H1 (cell line): ENCODE data around the gene MAP3K13. TPM values are rescaled to one million over a fixed set of nuclear protein-coding genes. Genes with fewer than 3 reads are reported as not detected.

Source experiments
- CTCF ChIA-PET: fragments of 300-600 bp; sonication (Branson Sonifier 250); formaldehyde crosslinking; loops from one replicate; lab custom pipeline; 2021; ENCODE audit not compliant: partially characterized antibody; lab: Charles Lee
- POLR2A ChIA-PET: fragments of 300-600 bp; sonication (Branson Sonifier 250); formaldehyde crosslinking; loops from one replicate; lab custom pipeline; 2021; ENCODE audit warnings: inconsistent platforms; ENCODE audit not compliant: partially characterized antibody; lab: Charles Lee
- DNase-seq, 2 experiments: peaks; one replicate each; pipeline versions ENCODE4 v3.0.0 to v3.0.0-alpha.2; 2010 to 2022; ENCODE audit warnings: low spot score in 2 of 2, low read depth in 1 of 2, mixed read lengths in 1 of 2
- FAIRE-seq: peaks from 2 replicates; lab custom pipeline; 2011; peaks lifted over from hg19 to GRCh38; lab: Jason Lieb, UNC
- H2AFZ ChIP-seq: 2 replicates; pipeline ENCODE4 v1.8.1; 2012; ENCODE audit warnings: low read length, inconsistent platforms
- H2AK5ac ChIP-seq: 2 replicates; pipeline ENCODE4 v1.6.1; 2013; ENCODE audit warnings: low read depth, low read length
- H2BK120ac ChIP-seq: replicated peaks from 2 replicates; pipeline ENCODE3; 2013; ENCODE audit warnings: low read depth, low read length, inconsistent platforms
- H2BK12ac ChIP-seq: 2 replicates; pipeline ENCODE4 v1.6.1; 2013; ENCODE audit warnings: low read depth, low read length
- H2BK15ac ChIP-seq: 2 replicates; pipeline ENCODE4 v1.6.1; 2013; ENCODE audit warnings: low read length
- H2BK20ac ChIP-seq: 2 replicates; pipeline ENCODE4 v1.6.1; 2013; ENCODE audit warnings: low read length
- H2BK5ac ChIP-seq: 2 replicates; pipeline ENCODE4 v1.6.1; 2013; ENCODE audit warnings: low read depth, low read length
- H3K14ac ChIP-seq: 2 replicates; pipeline ENCODE4 v1.6.1; 2013; ENCODE audit warnings: inconsistent platforms; ENCODE audit not compliant: insufficient read length
- H3K18ac ChIP-seq: 2 replicates; pipeline ENCODE4 v1.6.1; 2013; ENCODE audit warnings: low read length; ENCODE audit errors: extremely low read depth
- H3K23ac ChIP-seq: 2 replicates; pipeline ENCODE4 v1.6.1; 2013; ENCODE audit warnings: inconsistent platforms; ENCODE audit not compliant: insufficient read length
- H3K23me2 ChIP-seq: 2 replicates; pipeline ENCODE4 v1.6.1; 2013; ENCODE audit warnings: low read depth, low read length
- H3K27ac ChIP-seq: 2 replicates; pipeline ENCODE4 v1.6.1; 2011; ENCODE audit warnings: low read depth, low read length, inconsistent platforms
- H3K27me3 ChIP-seq, 4 experiments: replicated peaks in 1 of 4; 1 replicate in 1 of 4; 2 replicates in 3 of 4; pipeline versions ENCODE4 v1.6.1 to v1.8.1; 2011 to 2013; ENCODE audit warnings: low read length in 3 of 4, mild to moderate bottlenecking in 3 of 4, inconsistent platforms in 2 of 4, mixed read lengths in 2 of 4, moderate library complexity in 1 of 4; ENCODE audit not compliant: control insufficient read depth in 3 of 4, insufficient read depth in 3 of 4; ENCODE audit errors: extremely low read depth in 1 of 4
- H3K36me3 ChIP-seq, 4 experiments: 2 replicates each; pipeline versions ENCODE4 v1.6.1 to v1.8.1; 2011 to 2013; ENCODE audit warnings: mild to moderate bottlenecking in 4 of 4, low read length in 3 of 4, moderate library complexity in 2 of 4, control low read depth in 1 of 4, inconsistent platforms in 1 of 4; ENCODE audit not compliant: insufficient read depth in 4 of 4, control insufficient read depth in 2 of 4
- H3K4ac ChIP-seq: replicated peaks from 2 replicates; pipeline ENCODE3; 2013; ENCODE audit warnings: low read length, low read depth, mixed read lengths, inconsistent platforms; ENCODE audit not compliant: insufficient read length
- H3K4me1 ChIP-seq, 4 experiments: replicated peaks in 1 of 4; 1 replicate in 1 of 4; 2 replicates in 3 of 4; pipeline versions ENCODE4 v1.6.1 to v1.8.1; 2011 to 2013; ENCODE audit warnings: low read length in 3 of 4, inconsistent platforms in 2 of 4, mixed read lengths in 1 of 4; ENCODE audit not compliant: insufficient read depth in 4 of 4, control insufficient read depth in 3 of 4
- H3K4me2 ChIP-seq, 2 experiments: 2 replicates each; pipeline versions ENCODE4 v1.6.1 to v1.8.1; 2011 to 2013; ENCODE audit warnings: low read depth in 2 of 2, low read length in 2 of 2, control low read depth in 1 of 2, inconsistent platforms in 1 of 2, mild to moderate bottlenecking in 1 of 2; ENCODE audit not compliant: insufficient read depth in 1 of 2
- H3K4me3 ChIP-seq, 4 experiments: fragments of 200-600, 300-600 bp in 1 of 4; sonication (generic), shearing (Covaris generic), sonication (Bioruptor Twin) in 1 of 4; 2 replicates each; pipeline versions ENCODE4 v1.5.1 to v1.8.1; 2011 to 2016; ENCODE audit warnings: low read length in 4 of 4, low read depth in 3 of 4, control low read depth in 2 of 4, inconsistent platforms in 2 of 4, mild to moderate bottlenecking in 2 of 4, mixed read lengths in 1 of 4, moderate library complexity in 1 of 4; ENCODE audit not compliant: insufficient read depth in 2 of 4; ENCODE audit errors: extremely low read depth in 1 of 4
- H3K56ac ChIP-seq: replicated peaks from 2 replicates; pipeline ENCODE3; 2013; ENCODE audit warnings: low read depth, mild to moderate bottlenecking, mixed read lengths, low read length, inconsistent platforms; ENCODE audit not compliant: insufficient read length
- H3K79me1 ChIP-seq: 2 replicates; pipeline ENCODE4 v1.6.1; 2013; ENCODE audit warnings: low read depth, low read length, control low read depth
- H3K79me2 ChIP-seq, 2 experiments: 2 replicates each; pipeline versions ENCODE4 v1.6.1 to v1.8.1; 2012 to 2013; ENCODE audit warnings: low read length in 2 of 2, mild to moderate bottlenecking in 2 of 2, inconsistent platforms in 1 of 2; ENCODE audit not compliant: insufficient read depth in 2 of 2, control insufficient read depth in 1 of 2
- H3K9ac ChIP-seq, 4 experiments: replicated peaks in 1 of 4; 1 replicate in 1 of 4; 2 replicates in 3 of 4; pipeline versions ENCODE4 v1.6.1 to v1.8.1; 2011 to 2013; ENCODE audit warnings: low read depth in 3 of 4, low read length in 3 of 4, control low read depth in 2 of 4, mild to moderate bottlenecking in 2 of 4, moderate library complexity in 2 of 4, inconsistent platforms in 1 of 4; ENCODE audit errors: extremely low read depth in 1 of 4
- H3K9me3 ChIP-seq, 2 experiments: 2 replicates each; pipeline versions ENCODE4 v1.6.1 to v1.8.1; 2012 to 2013; ENCODE audit warnings: mild to moderate bottlenecking in 2 of 2, moderate library complexity in 2 of 2, control low read depth in 1 of 2, inconsistent platforms in 1 of 2, low read depth in 1 of 2, low read length in 1 of 2, mixed read lengths in 1 of 2; ENCODE audit not compliant: insufficient read depth in 2 of 2
- H4K20me1 ChIP-seq, 2 experiments: replicated peaks in 1 of 2; 2 replicates each; pipeline versions ENCODE3 to v1.8.1; 2011 to 2013; ENCODE audit warnings: inconsistent platforms in 2 of 2, low read length in 2 of 2, mild to moderate bottlenecking in 1 of 2; ENCODE audit not compliant: insufficient read depth in 2 of 2, control insufficient read depth in 1 of 2
- H4K5ac ChIP-seq: 2 replicates; pipeline ENCODE4 v1.6.1; 2013; ENCODE audit warnings: low read length, low read depth, mixed read lengths, inconsistent platforms; ENCODE audit not compliant: insufficient read length
- H4K8ac ChIP-seq: 2 replicates; pipeline ENCODE4 v1.8.0; 2013; ENCODE audit warnings: mild to moderate bottlenecking, moderate library complexity, low read length, inconsistent platforms; ENCODE audit not compliant: insufficient read depth; ENCODE audit errors: extremely low read depth
- H4K91ac ChIP-seq: replicated peaks from 2 replicates; pipeline ENCODE3; 2013; ENCODE audit warnings: low read length, mixed read lengths, inconsistent platforms; ENCODE audit not compliant: insufficient read length
- CTBP2 ChIP-seq: IDR thresholded peaks from 2 replicates; pipeline ENCODE4 v1.7.0; 2011; ENCODE audit warnings: borderline replicate concordance, mild to moderate bottlenecking, moderate library complexity, mixed read lengths, low read length; ENCODE audit not compliant: insufficient read depth, insufficient read length
- EZH2 ChIP-seq: fragments of 200-600 bp; sonication (generic); IDR thresholded peaks from 2 replicates; pipeline ENCODE4 v1.7.1; 2012; ENCODE audit warnings: low read depth, mild to moderate bottlenecking, moderate library complexity, low read length, inconsistent platforms; ENCODE audit not compliant: severe bottlenecking
- GABPA ChIP-seq: IDR thresholded peaks from 2 replicates; pipeline ENCODE4 v1.6.1; 2011; ENCODE audit warnings: mild to moderate bottlenecking, low read length, moderate library complexity, borderline replicate concordance; ENCODE audit not compliant: insufficient read depth
- HDAC2 ChIP-seq, 2 experiments: fragments of 300-600 bp in 1 of 2; sonication (generic) in 1 of 2; IDR thresholded peaks; 2 replicates each; pipeline ENCODE4 v1.6.1; 2011 to 2012; ENCODE audit warnings: low read depth in 2 of 2, low read length in 2 of 2, mild to moderate bottlenecking in 2 of 2, moderate library complexity in 2 of 2, borderline replicate concordance in 1 of 2, inconsistent platforms in 1 of 2
- RXRA ChIP-seq: IDR thresholded peaks from 2 replicates; pipeline ENCODE4 v1.6.1; 2011; ENCODE audit warnings: low read depth, mild to moderate bottlenecking, low read length, moderate library complexity; ENCODE audit not compliant: insufficient read depth
- SAP30 ChIP-seq: fragments of 300-600 bp; sonication (generic); IDR thresholded peaks from 2 replicates; pipeline ENCODE4 v1.7.1; 2012; ENCODE audit warnings: low read length, moderate library complexity, mild to moderate bottlenecking, inconsistent platforms; ENCODE audit not compliant: insufficient read depth, insufficient replicate concordance
- SP1 ChIP-seq: IDR thresholded peaks from 2 replicates; pipeline ENCODE4 v1.6.1; 2011; ENCODE audit warnings: low read depth, low read length
- SP4 ChIP-seq: IDR thresholded peaks from 2 replicates; pipeline ENCODE4 v1.6.1; 2012; ENCODE audit warnings: low read length, inconsistent platforms
- TAF7 ChIP-seq: optimal IDR thresholded peaks from 2 replicates; pipeline ENCODE3; 2011; ENCODE audit warnings: low read depth, mild to moderate bottlenecking, inconsistent platforms, low read length, moderate library complexity, borderline replicate concordance
- TEAD4 ChIP-seq: IDR thresholded peaks from 2 replicates; pipeline ENCODE4 v1.6.1; 2012; ENCODE audit warnings: low read depth, low read length, inconsistent platforms, mixed read lengths
- whole genome bisulfite sequencing, 2 experiments: shearing (Covaris generic) in 1 of 2; methylation state at CpG; one replicate each; pipeline versions ENCODE4 v1.1.6 to v1.1.7; 2013 to 2015; ENCODE audit warnings: low lambda C conversion rate in 2 of 2, mixed read lengths in 2 of 2, inconsistent platforms in 1 of 2, low coverage in 1 of 2, missing lambda C conversion rate in 1 of 2; ENCODE audit not compliant: insufficient replicate concordance in 2 of 2, insufficient coverage in 1 of 2, insufficient read length in 1 of 2; ENCODE audit errors: extremely low coverage in 1 of 2, missing lambda C conversion rate in 1 of 2; 5-methylcytosine and 5-hydroxymethylcytosine counted together
- polyA plus RNA-seq, 7 experiments: library from polyadenylated mRNA; depleted of rRNA in 3 of 7; stranded (reverse) in 5 of 7; unstranded in 2 of 7; fragments of >200 nt in 5 of 7; fragments of 200-250 nt in 2 of 7; gene quantifications; 1 replicate in 5 of 7; 2 replicates in 1 of 7; 4 replicates in 1 of 7; pipeline versions ENCODE4 v1.2.1 to v1.2.3, GENCODE V29; 2011 to 2013; ENCODE audit warnings: missing spikeins in 2 of 7, mixed read lengths in 2 of 7
- total RNA-seq: library from RNA; stranded (reverse); fragmentation: NEBNext Ultra II Directional; extraction: Animal tissue kit (Norgen Biotek cat#: 25700); gene quantifications from 2 replicates; pipeline ENCODE4 v1.2.1, GENCODE V29; 2021
- TF ChIP-seq, protein P1 (sequence below): IDR thresholded peaks from 2 replicates; pipeline ENCODE4 v1.6.1; 2012; ENCODE audit warnings: low read length, inconsistent platforms

MAP3K13 gene
- total and polyA plus RNA-seq, 2 of the 8 experiments (the other 6 are each of a cell fraction or from before 2014, with no cell fraction given), result 6.8 to 17.9 TPM

DNA sequence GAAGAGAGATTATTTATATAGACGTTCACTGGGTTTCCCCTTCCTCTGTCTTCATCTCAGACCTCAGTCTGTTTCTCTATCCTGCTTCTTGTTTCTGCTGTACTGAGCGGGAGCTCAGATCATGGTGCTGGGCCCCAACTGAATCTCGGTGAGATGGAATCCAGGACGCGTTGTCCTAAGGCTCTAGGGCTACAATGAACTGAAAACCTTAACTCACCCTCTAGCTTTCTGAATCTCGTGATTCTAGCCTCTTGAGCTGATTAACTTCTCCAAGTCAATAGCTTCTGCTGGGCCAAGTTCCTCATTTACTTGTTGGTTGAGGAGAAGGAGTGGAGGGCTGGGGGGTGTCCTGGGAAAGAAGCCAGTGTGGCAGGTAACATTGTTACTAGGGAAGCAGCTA lies 32.7 kb upstream of the MAP3K13 start:
- H2BK20ac ChIP-seq, result no peak overlapping the region
- POLR2A ChIA-PET, result no interaction called here
- TF ChIP-seq SP4 (no peak), RXRA (no peak), HDAC2 (IDR thresholded peaks at IDR 0.05; ENCODE audit: borderline replicate concordance in 1 of 2, low read depth in 2 of 2, low read length in 2 of 2) (no peak), SAP30 (no peak), TAF7 (no peak), SP1 (no peak), EZH2 (no peak), TEAD4 (no peak), GABPA (no peak), CTBP2 (no peak)
- TF ChIP-seq, protein P1, sequence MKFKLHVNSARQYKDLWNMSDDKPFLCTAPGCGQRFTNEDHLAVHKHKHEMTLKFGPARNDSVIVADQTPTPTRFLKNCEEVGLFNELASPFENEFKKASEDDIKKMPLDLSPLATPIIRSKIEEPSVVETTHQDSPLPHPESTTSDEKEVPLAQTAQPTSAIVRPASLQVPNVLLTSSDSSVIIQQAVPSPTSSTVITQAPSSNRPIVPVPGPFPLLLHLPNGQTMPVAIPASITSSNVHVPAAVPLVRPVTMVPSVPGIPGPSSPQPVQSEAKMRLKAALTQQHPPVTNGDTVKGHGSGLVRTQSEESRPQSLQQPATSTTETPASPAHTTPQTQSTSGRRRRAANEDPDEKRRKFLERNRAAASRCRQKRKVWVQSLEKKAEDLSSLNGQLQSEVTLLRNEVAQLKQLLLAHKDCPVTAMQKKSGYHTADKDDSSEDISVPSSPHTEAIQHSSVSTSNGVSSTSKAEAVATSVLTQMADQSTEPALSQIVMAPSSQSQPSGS, result no peak

More for the DNA sequence above, 32.7 kb upstream of the MAP3K13 start:
- Histone ChIP-seq H3K18ac (no peak overlapping the region), H2AFZ (no peak overlapping the region), H4K5ac (no peak overlapping the region), H2AK5ac (no peak overlapping the region), H2BK15ac (no peak overlapping the region), H3K4me1 (no peaks in the 10 kb centered on the region), H2BK12ac (no peak overlapping the region), H3K4me3 (no peak overlapping the region), H3K23ac (no peak overlapping the region), H4K20me1 (no peaks in the 10 kb centered on the region), H3K4me2 (no peak overlapping the region), H3K9me3 (no peaks in the 10 kb centered on the region), H3K56ac (no peak overlapping the region), H3K27me3 (no peaks in the 10 kb centered on the region), H3K23me2 (no peaks in the 10 kb centered on the region), H3K79me1 (no peaks in the 10 kb centered on the region), H3K79me2 (no peaks in the 10 kb centered on the region), H3K36me3 (no peaks in the 10 kb centered on the region), H3K27ac (no peak overlapping the region), H4K91ac (no peak overlapping the region), H2BK5ac (no peak overlapping the region), H3K4ac (no peak overlapping the region), H3K14ac (no peak overlapping the region), H3K9ac (no peak overlapping the region), H2BK120ac (no peak overlapping the region), H4K8ac (no peak overlapping the region)
- DNase-seq (no peak), FAIRE-seq (no peak)
- WGBS, 2 experiments, result 81% methylated on average over 6 of the region's 6 CpGs; no CpG with 5 or more reads in 1 of the 2 experiments
- CTCF ChIA-PET, result interaction anchor here (0.6 to 0.8 kb wide), 2 partner anchors 14 to 1015 kb away, joined by 3 read pairs; no protein-coding TSS in a partner anchor
